Fibroblast of mammary gland (primary cell): Measurements from ENCODE around the gene KRTAP5-4.

ENCODE experiments used
- DNase-seq: peaks from one replicate; pipeline ENCODE4 v3.0.0-alpha.2; 2010; ENCODE audit warnings: low read depth
- H3K4me3 ChIP-seq: 2 replicates; pipeline ENCODE4 v1.5.1; 2011; ENCODE audit warnings: low read depth, mild to moderate bottlenecking, low read length, moderate library complexity; ENCODE audit not compliant: control insufficient read depth
- CTCF ChIP-seq: conservative IDR thresholded peaks from 2 replicates; pipeline ENCODE4 v1.5.1; 2011; ENCODE audit warnings: low read depth, low read length, inconsistent platforms; ENCODE audit not compliant: control insufficient read depth, insufficient read depth

The KRTAP5-4 gene

GRCh38 chr11:1639666-1640065 lies 17.7 kb upstream of the KRTAP5-4 start:
- H3K4me3 ChIP-seq = no peak overlapping the region
- no peak for DNase-seq
- TF ChIP-seq CTCF = no peak

- no peak for DNase-seq
- H3K4me3 ChIP-seq = no peak overlapping the region
- TF ChIP-seq CTCF = no peak
These were observed 17.2 kb upstream of the KRTAP5-4 start for GRCh38 chr11:1639102-1639620.

- no peak for DNase-seq
- TF ChIP-seq CTCF = no peak
These were observed 16.4 kb upstream of the KRTAP5-4 start for GRCh38 chr11:1638344-1638743.

GRCh38 chr11:1637628-1638027 lies 15.7 kb upstream of the KRTAP5-4 start:
- TF ChIP-seq CTCF = no peak
- DNase-seq = no peak
- H3K4me3 ChIP-seq = no peak overlapping the region

More at GRCh38 chr11:1638344-1638743, 16.4 kb upstream of the KRTAP5-4 start:
- no peak overlapping the region for H3K4me3 ChIP-seq

GRCh38 chr11:1636291-1636950 lies 14.5 kb upstream of the KRTAP5-4 start:
- DNase-seq = no peak
- TF ChIP-seq CTCF = no peak
- H3K4me3 ChIP-seq = no peak overlapping the region

- TF ChIP-seq CTCF = no peak
- DNase-seq = no peak
- no peak overlapping the region for H3K4me3 ChIP-seq
These were observed 11.9 kb upstream of the KRTAP5-4 start for GRCh38 chr11:1633864-1634263.

GRCh38 chr11:1632053-1632714 lies 10.2 kb upstream of the KRTAP5-4 start:
- DNase-seq = no peak
- no peak for TF ChIP-seq CTCF
- H3K4me3 ChIP-seq = no peak overlapping the region
